Measurements from ENCODE around the gene BEND2.
"Not testable (repeated sequence)": the region's sequence is repeated elsewhere in the genome, so short reads cannot be mapped to it uniquely, and the experiment has no call there.

BEND2 gene

GRCh38 chrX:18220786-18221185 lies at the start of gene BEND2:
Gene BEND2 (minus strand): TSS chrX:18220886. CDS start chrX:18220750, 136 bp downstream.
- no peak for DNase-seq (ENCODE audit: low read depth, low spot score)

DNA sequence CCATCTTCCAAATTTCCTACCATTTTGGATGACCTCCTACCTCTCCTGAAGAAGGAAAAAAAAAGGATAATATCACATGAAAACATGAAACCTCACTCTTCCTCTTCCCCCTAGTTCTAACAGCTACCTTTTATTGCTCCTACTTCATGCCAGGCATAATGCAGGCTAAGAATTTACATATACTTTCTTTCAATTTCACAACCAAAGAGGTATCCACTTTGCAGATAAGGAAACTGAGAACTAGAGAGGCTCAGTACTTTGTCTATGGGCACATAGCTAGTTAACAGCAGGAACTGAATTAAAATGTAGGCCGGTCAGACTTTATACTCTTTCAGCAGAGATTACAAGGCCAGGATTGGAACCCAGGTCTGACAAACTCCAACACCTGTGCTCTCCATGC lies 34.4 kb upstream of the BEND2 start:
- no peak overlapping the region for H3K27ac ChIP-seq
- no peak for DNase-seq (ENCODE audit: low read depth, low spot score)

More at GRCh38 chrX:18220786-18221185, at the start of gene BEND2:
- H3K27ac ChIP-seq, result no peak within 1 kb of the TSS

- H3K27ac ChIP-seq, result no peak overlapping the region
- no peak for DNase-seq (ENCODE audit: low read depth, low spot score)
These were observed 32.1 kb upstream of the BEND2 start for GRCh38 chrX:18252644-18253359.

DNA sequence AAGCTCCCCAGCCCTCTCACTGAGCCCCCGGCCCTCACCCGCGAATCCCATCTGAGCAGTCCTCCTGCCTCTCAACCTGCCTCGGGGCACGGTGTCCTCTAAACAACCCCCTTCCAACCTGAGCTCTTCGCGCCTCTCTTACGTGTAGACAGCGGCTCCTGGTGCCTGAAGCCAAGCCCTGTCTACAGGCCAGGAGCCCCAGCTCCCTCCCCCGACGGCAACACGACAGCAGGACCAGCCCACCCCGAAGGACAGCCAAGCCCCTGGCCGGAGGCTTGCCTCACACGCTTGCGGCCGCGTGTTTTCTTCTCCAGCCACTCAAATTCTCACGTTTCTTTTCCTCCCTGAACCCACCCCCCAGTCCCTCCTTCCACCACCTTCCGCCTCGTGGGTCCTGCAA lies 9.0 kb upstream of the BEND2 start:
- DNase-seq (ENCODE audit: low read depth, low spot score); H3K27ac ChIP-seq: not testable (repeated sequence)

DNA sequence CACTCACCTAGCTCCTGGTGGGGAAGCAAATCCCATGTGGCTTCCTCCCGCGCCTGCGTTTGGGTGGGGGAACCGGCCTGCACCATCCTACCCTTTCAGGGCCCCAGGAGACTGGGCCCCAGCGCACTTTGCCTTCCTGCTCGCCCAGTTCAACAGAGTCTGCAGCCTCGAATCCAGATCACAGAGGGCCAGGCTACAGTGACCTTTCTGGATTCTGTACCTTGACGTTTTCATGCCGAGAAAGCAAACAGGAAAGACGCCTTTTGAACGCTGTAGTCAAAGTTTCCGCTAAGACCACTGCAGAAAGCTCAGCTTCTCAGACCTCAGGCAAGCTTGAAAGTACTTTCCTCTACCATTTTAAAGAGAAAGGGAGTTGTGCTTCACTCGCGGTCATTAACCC lies 7.4 kb upstream of the BEND2 start:
- no peak overlapping the region for H3K27ac ChIP-seq
- DNase-seq (ENCODE audit: low read depth, low spot score), result no peak

GRCh38 chrX:18227458-18227857 lies 6.8 kb upstream of the BEND2 start:
- no peak overlapping the region for H3K27ac ChIP-seq
- DNase-seq (ENCODE audit: low read depth, low spot score), result no peak

DNA sequence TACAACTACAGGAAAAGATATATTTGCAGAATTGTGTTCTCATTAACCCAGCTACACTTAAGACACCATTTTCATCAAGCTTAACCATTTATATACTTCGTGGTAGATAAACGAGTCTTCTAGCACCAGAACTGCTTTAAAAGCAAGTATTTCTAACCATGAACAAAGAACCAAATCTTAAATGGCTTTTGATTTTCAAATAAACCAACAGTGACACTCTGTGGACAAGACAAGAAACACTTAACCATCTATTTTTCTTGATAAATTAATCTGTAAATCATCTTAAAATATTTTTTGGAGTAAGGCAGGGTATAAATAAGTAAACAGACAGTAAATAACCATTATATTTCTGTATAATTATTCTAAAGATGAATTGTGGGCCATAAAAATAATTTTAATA lies 10.2 kb downstream of the BEND2 start:
- H3K27ac ChIP-seq, result no peak overlapping the region
- DNase-seq (ENCODE audit: low read depth, low spot score), result no peak

- H3K27ac ChIP-seq, result no peak overlapping the region
These were observed 14.0 kb downstream of the BEND2 start for GRCh38 chrX:18206657-18207056.

GRCh38 chrX:18203631-18204030 lies 17.1 kb downstream of the BEND2 start:
- no peak overlapping the region for H3K27ac ChIP-seq
- DNase-seq (ENCODE audit: low read depth, low spot score), result no peak

More at GRCh38 chrX:18206657-18207056, 14.0 kb downstream of the BEND2 start:
- no peak for DNase-seq (ENCODE audit: low read depth, low spot score)

DNA sequence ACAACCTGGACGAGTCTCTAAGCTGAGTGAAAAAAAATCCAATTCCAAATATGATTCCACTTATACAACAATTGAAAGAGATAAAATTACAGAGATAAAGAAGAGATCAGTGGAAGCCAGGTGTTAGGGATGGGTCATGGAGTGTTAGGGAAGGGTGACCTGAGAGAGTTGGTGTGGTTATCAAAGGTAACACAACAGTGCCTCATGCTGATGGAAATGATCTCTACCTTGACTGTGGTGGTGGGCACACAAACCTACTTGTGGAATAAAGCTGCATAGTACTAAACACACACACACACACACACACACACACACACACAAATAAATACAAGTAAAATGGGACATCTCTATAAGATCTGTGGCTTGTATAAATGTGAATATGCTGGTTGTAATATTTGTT lies 26.0 kb downstream of the BEND2 start:
- DNase-seq (ENCODE audit: low read depth, low spot score), result no peak
- H3K27ac ChIP-seq, result no peak overlapping the region

- no peak overlapping the region for H3K27ac ChIP-seq
- no peak for DNase-seq (ENCODE audit: low read depth, low spot score)
These were observed 41.2 kb downstream of the BEND2 start for GRCh38 chrX:18179446-18179845.

- no peak overlapping the region for H3K27ac ChIP-seq
- DNase-seq (ENCODE audit: low read depth, low spot score), result no peak
These were observed 45.7 kb downstream of the BEND2 start for GRCh38 chrX:18174971-18175370.

DNA sequence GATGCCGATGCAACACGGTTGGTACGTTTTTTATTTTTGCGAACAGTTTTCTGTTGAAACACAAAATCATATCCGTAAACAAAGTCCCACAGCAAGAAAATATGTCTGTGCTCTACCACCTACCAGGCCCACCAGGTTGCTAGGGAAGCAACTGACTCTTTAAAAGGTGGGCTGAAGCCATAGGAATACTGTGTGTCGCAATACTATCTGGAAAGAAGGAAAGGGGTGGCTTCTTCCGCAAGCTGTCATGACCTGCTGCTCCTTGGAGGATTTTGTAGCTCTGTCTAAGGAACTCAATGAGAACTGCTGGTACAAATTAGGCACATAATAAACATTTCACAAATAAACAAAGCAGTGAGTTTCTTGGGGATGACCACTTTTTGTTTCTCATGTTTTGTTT lies 46.5 kb downstream of the BEND2 start:
- DNase-seq (ENCODE audit: low read depth, low spot score), result no peak
- no peak overlapping the region for H3K27ac ChIP-seq

- DNase-seq (ENCODE audit: low read depth, low spot score), result no peak
- no peak overlapping the region for H3K27ac ChIP-seq
These were observed 47.0 kb downstream of the BEND2 start for GRCh38 chrX:18173494-18174180.

DNA sequence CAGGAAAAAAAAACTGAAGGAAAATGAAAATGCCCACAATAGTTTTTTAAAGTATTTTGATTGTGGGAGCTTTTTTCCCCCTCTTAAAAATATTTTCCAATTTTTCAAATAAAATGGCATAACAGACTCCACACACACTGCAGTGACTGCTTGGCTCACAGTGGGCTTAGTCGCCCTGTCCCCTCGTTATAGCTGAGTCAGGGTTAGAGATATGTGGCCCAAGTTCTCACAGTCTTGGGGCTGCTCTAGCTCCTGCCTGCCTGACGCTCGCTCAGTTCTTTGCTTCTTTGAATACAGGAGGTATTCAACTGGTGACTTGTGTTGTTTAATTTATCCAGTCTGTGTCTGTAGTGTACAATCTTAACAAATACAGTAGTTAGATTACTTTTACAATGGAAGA lies 47.7 kb downstream of the BEND2 start:
- no peak for DNase-seq (ENCODE audit: low read depth, low spot score)

DNA sequence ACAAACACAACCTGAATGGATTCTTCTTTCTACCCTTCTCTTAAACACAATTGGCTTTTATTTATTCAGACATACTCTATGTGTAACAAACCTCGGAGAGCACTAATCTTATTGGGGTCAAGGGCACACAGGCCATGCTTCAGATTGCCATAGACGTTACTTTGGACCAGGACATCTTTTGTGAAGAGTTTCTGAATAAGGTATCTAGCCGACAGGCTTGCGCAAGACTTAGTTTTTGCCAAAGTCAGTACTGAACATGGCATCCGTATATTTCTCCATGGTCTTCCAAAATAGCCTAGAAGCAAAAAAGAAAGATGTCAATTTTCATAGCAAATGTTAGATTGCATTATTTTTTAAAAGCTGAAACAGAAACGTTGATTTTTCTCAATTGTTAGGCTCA lies 49.8 kb downstream of the BEND2 start:
- no peak overlapping the region for H3K27ac ChIP-seq
- DNase-seq (ENCODE audit: low read depth, low spot score), result no peak

More for the DNA sequence above, 47.7 kb downstream of the BEND2 start:
- H3K27ac ChIP-seq, result no peak overlapping the region

DNA sequence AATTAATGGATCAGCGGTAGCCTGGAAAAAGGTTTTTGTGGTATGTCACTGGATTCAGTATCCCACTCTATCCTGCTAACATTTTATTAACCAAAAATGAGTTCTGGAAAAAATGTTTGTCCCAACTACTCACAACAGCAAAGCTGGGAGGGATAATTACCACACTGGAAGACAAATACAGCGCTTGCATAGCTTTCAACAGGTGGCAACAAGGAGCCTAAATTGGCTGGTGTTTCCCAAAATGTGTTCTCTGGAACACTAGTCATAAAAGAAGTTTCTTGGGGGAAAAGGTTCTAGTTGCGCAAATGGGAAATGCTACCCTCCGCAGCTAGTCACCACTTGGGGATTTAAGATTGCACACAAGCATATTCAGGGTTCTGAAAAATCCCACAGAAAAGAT lies 54.6 kb downstream of the BEND2 start:
- no peak overlapping the region for H3K27ac ChIP-seq
- no peak for DNase-seq (ENCODE audit: low read depth, low spot score)

DNA sequence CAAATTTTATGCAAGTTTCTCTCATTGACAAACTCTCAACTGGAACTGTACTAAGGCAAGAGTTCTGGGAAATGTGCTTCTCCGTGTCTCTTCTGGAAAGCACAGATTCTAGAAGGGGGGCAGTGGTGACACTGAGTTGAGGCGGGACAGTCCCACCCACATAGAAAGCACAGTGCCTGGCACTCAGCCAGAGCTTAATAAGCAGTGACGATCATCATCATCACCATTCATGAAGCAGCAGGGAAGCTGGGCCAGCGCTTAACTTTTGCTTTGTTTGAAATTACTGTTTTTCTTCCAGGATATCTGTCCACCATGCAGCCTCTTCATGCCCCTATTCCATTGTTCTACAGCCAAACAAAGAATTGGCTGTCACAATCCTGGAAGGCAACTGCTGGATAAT lies 60.3 kb downstream of the BEND2 start:
- no peak for DNase-seq (ENCODE audit: low read depth, low spot score)

DNA sequence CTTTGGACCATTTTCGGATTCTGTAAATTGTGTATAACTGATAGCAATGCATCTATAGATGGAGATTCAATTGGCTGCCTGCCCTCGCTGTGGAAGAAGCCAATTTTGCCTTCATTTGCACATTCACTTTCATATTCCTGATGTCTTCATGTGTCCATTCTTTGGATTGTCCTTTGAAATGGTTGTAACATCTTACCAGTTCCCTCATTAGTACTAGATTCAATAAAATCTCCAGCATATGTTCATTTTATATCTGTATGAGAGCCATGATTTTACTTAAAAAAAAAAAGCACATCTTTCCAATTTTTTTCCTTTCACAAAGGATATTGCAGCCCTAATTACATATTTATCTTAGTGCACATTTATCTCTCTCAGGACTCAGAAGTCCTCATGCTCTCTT lies 61.7 kb downstream of the BEND2 start:
- no peak for DNase-seq (ENCODE audit: low read depth, low spot score)

More for the DNA sequence above, 60.3 kb downstream of the BEND2 start:
- no peak overlapping the region for H3K27ac ChIP-seq

GRCh38 chrX:18151649-18152048 lies 69.0 kb downstream of the BEND2 start:
- no peak overlapping the region for H3K27ac ChIP-seq
- DNase-seq (ENCODE audit: low read depth, low spot score), result no peak

More for the DNA sequence above, 61.7 kb downstream of the BEND2 start:
- no peak overlapping the region for H3K27ac ChIP-seq

DNA sequence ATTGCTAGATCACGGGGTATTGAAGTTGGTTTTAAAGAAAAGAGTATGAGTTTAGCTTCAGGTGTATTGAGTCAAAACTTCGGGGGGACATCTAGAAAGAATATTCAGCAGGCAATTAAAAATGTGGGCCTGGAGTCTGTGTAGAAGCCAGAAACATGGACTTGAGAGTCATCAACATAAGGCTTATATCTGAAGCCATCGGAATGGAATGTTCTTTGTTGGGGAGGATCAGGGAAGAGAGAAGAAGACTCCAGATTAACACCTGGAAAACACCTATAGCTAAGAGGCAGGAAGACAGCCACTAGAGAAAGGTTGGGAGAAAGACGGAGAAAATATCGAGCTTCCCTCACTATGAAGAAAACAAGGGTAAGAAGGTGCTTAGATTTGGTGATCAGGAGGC lies 69.5 kb downstream of the BEND2 start:
- no peak for DNase-seq (ENCODE audit: low read depth, low spot score)
- no peak overlapping the region for H3K27ac ChIP-seq

DNA sequence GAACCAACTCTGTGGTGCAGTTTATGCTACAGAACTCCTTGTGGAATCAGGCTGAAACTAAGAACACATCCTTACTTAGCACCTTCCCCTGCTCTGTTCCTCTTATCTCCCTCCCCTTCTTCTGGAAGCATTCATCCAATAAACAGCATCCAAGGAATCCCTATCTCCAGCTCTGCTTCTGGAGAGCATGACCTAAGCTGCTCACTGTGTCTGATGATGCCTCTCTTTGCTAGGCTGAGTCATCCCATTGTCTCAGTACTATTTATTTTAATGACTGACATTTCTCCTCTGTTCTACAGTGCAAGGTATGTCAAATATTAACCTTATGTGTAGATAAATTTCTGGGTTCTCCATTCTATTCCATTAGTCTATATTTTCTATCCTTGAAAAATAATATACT lies 71.2 kb downstream of the BEND2 start:
- DNase-seq (ENCODE audit: low read depth, low spot score), result no peak

More for the DNA sequence above, 71.2 kb downstream of the BEND2 start:
- no peak overlapping the region for H3K27ac ChIP-seq
